Naive B cell (primary cell): ENCODE results near the gene MVD. TPM values are rescaled to one million over a fixed set of nuclear protein-coding genes. Genes with fewer than 3 reads are reported as not detected.

ENCODE experiments used
- ATAC-seq, 2 donors: fragments of 150-1000 bp; cut with Tn5 transposase; 2 replicates each; pipeline ENCODE4 v1.10.0; 2021; ENCODE audit warnings: low read depth in 2 of 2, mild to moderate bottlenecking in 2 of 2, moderate library complexity in 2 of 2
- DNase-seq: peaks from one replicate; pipeline ENCODE4 v3.0.0; 2022
- H3K27ac Mint-ChIP-seq, 6 donors: one replicate each; pipeline ENCODE4 v1.8.0; 2020 to 2022; ENCODE audit warnings: mild to moderate bottlenecking in 6 of 6, mixed read lengths in 6 of 6, moderate library complexity in 5 of 6, inconsistent platforms in 2 of 6
- H3K27me3 Mint-ChIP-seq, 3 donors: one replicate each; pipeline ENCODE4 v1.8.0; 2021 to 2022; ENCODE audit warnings: mixed read lengths in 3 of 3, mild to moderate bottlenecking in 1 of 3
- H3K36me3 Mint-ChIP-seq, 2 donors: one replicate each; pipeline ENCODE4 v1.8.0; 2020 to 2022; ENCODE audit warnings: mixed read lengths in 2 of 2, inconsistent platforms in 1 of 2, mild to moderate bottlenecking in 1 of 2
- H3K4me1 Mint-ChIP-seq, 3 donors: one replicate each; pipeline ENCODE4 v1.8.0; 2020 to 2022; ENCODE audit warnings: mixed read lengths in 3 of 3, inconsistent platforms in 1 of 3, mild to moderate bottlenecking in 1 of 3, moderate library complexity in 1 of 3
- H3K4me3 Mint-ChIP-seq, 8 donors: one replicate each; pipeline ENCODE4 v1.8.0; 2020 to 2022; ENCODE audit warnings: mild to moderate bottlenecking in 8 of 8, mixed read lengths in 8 of 8, moderate library complexity in 8 of 8, inconsistent platforms in 2 of 8
- H3K9me3 Mint-ChIP-seq, 7 donors: one replicate each; pipeline ENCODE4 v1.8.0; 2020 to 2022; ENCODE audit warnings: mixed read lengths in 7 of 7, mild to moderate bottlenecking in 5 of 7, inconsistent platforms in 2 of 7, moderate library complexity in 1 of 7
- polyA plus RNA-seq, 6 donors: library from polyadenylated mRNA; unstranded; fragments of 300-500 nt; fragmentation: Illumina TruSeq; gene quantifications; one replicate each; pipeline ENCODE4 v1.2.3, GENCODE V29; 2021; ENCODE audit warnings: low read depth in 6 of 6

The MVD gene
- polyA plus RNA-seq, 6 donors from 2014 or later: 9.7 to 36.1 (median 18.2) TPM

- Mint-ChIP-seq H3K4me1 (peaks cover 32 to 54% (median 44%) of the 10 kb centered on the region in 3 donors), H3K27ac (peak overlapping the region; percentile 58 to 96 (median 86)), H3K9me3 (no peaks in the 10 kb centered on the region), H3K4me3 (peak overlapping the region; percentile 83 to 91 (median 86)), H3K36me3 (no peaks in the 10 kb centered on the region), H3K27me3 (no peaks in the 10 kb centered on the region)
- ATAC-seq (peak; percentile 57 to 58), DNase-seq (peak; percentile 58)
Observed at GRCh38 chr16:88634141-88634993, 28.5 kb downstream of the MVD start.

GRCh38 chr16:88633684-88634140, 29.2 kb downstream of the MVD start:
- Mint-ChIP-seq H3K27me3 (no peaks in the 10 kb centered on the region), H3K4me3 (peak overlapping the region; percentile 83 to 91 (median 86))
- peak; percentile 48 to 52 for ATAC-seq

GRCh38 chr16:88632587-88632930, 30.3 kb downstream of the MVD start:
- Mint-ChIP-seq H3K9me3 (no peaks in the 10 kb centered on the region), H3K27me3 (no peaks in the 10 kb centered on the region), H3K4me3 (peak overlapping the region in 5 of 8 donors; percentile 32 to 89 (median 57)), H3K4me1 (peaks cover 19 to 42% (median 30%) of the 10 kb centered on the region in 3 donors), H3K36me3 (no peaks in the 10 kb centered on the region), H3K27ac (peak overlapping the region in 4 of 6 donors; percentile 10 to 96 (median 80))
- no peak for ATAC-seq
- DNase-seq: no peak

More at GRCh38 chr16:88633684-88634140, 29.2 kb downstream of the MVD start:
- H3K36me3 Mint-ChIP-seq: no peaks in the 10 kb centered on the region
- no peaks in the 10 kb centered on the region for H3K9me3 Mint-ChIP-seq
- peaks cover 29 to 49% (median 42%) of the 10 kb centered on the region in 3 donors for H3K4me1 Mint-ChIP-seq
- DNase-seq: peak; percentile 85
- peak overlapping the region; percentile 81 to 96 (median 86) for H3K27ac Mint-ChIP-seq

- peaks cover 15 to 39% (median 25%) of the 10 kb centered on the region in 3 donors for H3K4me1 Mint-ChIP-seq
- no peaks in the 10 kb centered on the region for H3K27me3 Mint-ChIP-seq
- peak overlapping the region in 4 of 8 donors; percentile 32 to 89 (median 52) for H3K4me3 Mint-ChIP-seq
- H3K36me3 Mint-ChIP-seq: no peaks in the 10 kb centered on the region
- no peak for DNase-seq
- H3K27ac Mint-ChIP-seq: peak overlapping the region in 4 of 6 donors; percentile 10 to 96 (median 80)
- H3K9me3 Mint-ChIP-seq: no peaks in the 10 kb centered on the region
- ATAC-seq: no peak
Observed at GRCh38 chr16:88631920-88632586, 30.8 kb downstream of the MVD start.

- peak overlapping the region in 1 of 8 donors; percentile 47 for H3K4me3 Mint-ChIP-seq
- no peaks in the 10 kb centered on the region for H3K27me3 Mint-ChIP-seq
- H3K27ac Mint-ChIP-seq: peak overlapping the region in 4 of 6 donors; percentile 43 to 83 (median 54)
- H3K4me1 Mint-ChIP-seq: peaks cover 14 to 36% (median 24%) of the 10 kb centered on the region in 3 donors
- H3K9me3 Mint-ChIP-seq: no peaks in the 10 kb centered on the region
- ATAC-seq: no peak
- DNase-seq: no peak
- H3K36me3 Mint-ChIP-seq: no peaks in the 10 kb centered on the region
Observed at GRCh38 chr16:88631384-88631783, 31.5 kb downstream of the MVD start.

- H3K36me3 Mint-ChIP-seq: no peaks in the 10 kb centered on the region
- no peak for DNase-seq
- ATAC-seq: no peak
- peak overlapping the region in 1 of 6 donors; percentile 54 for H3K27ac Mint-ChIP-seq
- no peaks in the 10 kb centered on the region for H3K9me3 Mint-ChIP-seq
- H3K27me3 Mint-ChIP-seq: no peaks in the 10 kb centered on the region
- H3K4me3 Mint-ChIP-seq: peak overlapping the region in 1 of 8 donors; percentile 47
- peaks cover 12 to 31% (median 21%) of the 10 kb centered on the region in 3 donors for H3K4me1 Mint-ChIP-seq
Observed at GRCh38 chr16:88630941-88631340, 31.9 kb downstream of the MVD start.

- Mint-ChIP-seq H3K4me3 (peak overlapping the region in 1 of 8 donors; percentile 2), H3K27me3 (no peaks in the 10 kb centered on the region), H3K27ac (no peak overlapping the region), H3K9me3 (no peaks in the 10 kb centered on the region), H3K4me1 (peaks cover 9 to 26% (median 18%) of the 10 kb centered on the region in 3 donors), H3K36me3 (no peaks in the 10 kb centered on the region)
- no peak for DNase-seq
- no peak for ATAC-seq
Observed at GRCh38 chr16:88630433-88630832, 32.5 kb downstream of the MVD start.

- DNase-seq (no peak), ATAC-seq (no peak)
- peak overlapping the region in 1 of 6 donors; percentile 21 for H3K27ac Mint-ChIP-seq
- H3K4me1 Mint-ChIP-seq: peaks cover 4 to 21% (median 15%) of the 10 kb centered on the region in 3 donors
- H3K9me3 Mint-ChIP-seq: no peaks in the 10 kb centered on the region
- no peaks in the 10 kb centered on the region for H3K27me3 Mint-ChIP-seq
- peak overlapping the region in 1 of 8 donors; percentile 15 for H3K4me3 Mint-ChIP-seq
- H3K36me3 Mint-ChIP-seq: no peaks in the 10 kb centered on the region
Observed at GRCh38 chr16:88629835-88630234, 33.1 kb downstream of the MVD start.

GRCh38 chr16:88628512-88628974, 34.3 kb downstream of the MVD start:
- Mint-ChIP-seq H3K27ac (peak overlapping the region in 5 of 6 donors; percentile 7 to 82 (median 56)), H3K4me1 (peaks cover 4 to 18% (median 14%) of the 10 kb centered on the region in 3 donors), H3K36me3 (no peaks in the 10 kb centered on the region), H3K4me3 (no peak overlapping the region), H3K27me3 (no peaks in the 10 kb centered on the region), H3K9me3 (no peaks in the 10 kb centered on the region)
- ATAC-seq: no peak
- DNase-seq: no peak

GRCh38 chr16:88627531-88628411, 35.1 kb downstream of the MVD start:
- ATAC-seq (peak in 1 of 2 donors; percentile 20), DNase-seq (no peak)
- H3K4me1 Mint-ChIP-seq: peaks cover 4 to 11% (median 6%) of the 10 kb centered on the region in 3 donors
- H3K4me3 Mint-ChIP-seq: peak overlapping the region in 1 of 8 donors; percentile 66
- H3K27me3 Mint-ChIP-seq: no peaks in the 10 kb centered on the region
- H3K36me3 Mint-ChIP-seq: peaks cover 0 to 7% of the 10 kb centered on the region in 2 donors
- H3K9me3 Mint-ChIP-seq: no peaks in the 10 kb centered on the region
- peak overlapping the region in 2 of 6 donors; percentile 47 to 72 for H3K27ac Mint-ChIP-seq

GRCh38 chr16:88626646-88627045, 36.2 kb downstream of the MVD start:
- no peak for DNase-seq
- Mint-ChIP-seq H3K36me3 (peaks cover 0 to 8% of the 10 kb centered on the region in 2 donors), H3K27ac (peak overlapping the region in 2 of 6 donors; percentile 15 to 39), H3K9me3 (no peaks in the 10 kb centered on the region), H3K27me3 (no peaks in the 10 kb centered on the region), H3K4me3 (no peak overlapping the region), H3K4me1 (peaks cover 0 to 6% (median 2%) of the 10 kb centered on the region in 3 donors)
- ATAC-seq: no peak

- H3K27ac Mint-ChIP-seq: no peak overlapping the region
- no peak overlapping the region for H3K4me3 Mint-ChIP-seq
- H3K4me1 Mint-ChIP-seq: peaks cover 0 to 9% (median 6%) of the 10 kb centered on the region in 3 donors
- no peaks in the 10 kb centered on the region for H3K9me3 Mint-ChIP-seq
- DNase-seq: no peak
- peaks cover 0 to 8% of the 10 kb centered on the region in 2 donors for H3K36me3 Mint-ChIP-seq
- ATAC-seq: no peak
- no peaks in the 10 kb centered on the region for H3K27me3 Mint-ChIP-seq
Observed at GRCh38 chr16:88624977-88625576, 37.8 kb downstream of the MVD start.
